Stomach (tissue), 4 donors: ENCODE results near the gene ALPP.

Experiments
- CTCF ChIP-seq, 7 experiments: fragments of 450-650 bp in 4 of 7; fragments of 200-600 bp in 3 of 7; sonication (generic) in 3 of 7; IDR thresholded peaks; one replicate each; pipeline ENCODE4 v1.5.1; 2016 to 2019; ENCODE audit warnings: antibody characterized with exemption in 7 of 7, control low read depth in 2 of 7, mild to moderate bottlenecking in 1 of 7
- POLR2A ChIP-seq, 4 donors: fragments of 450-650 bp; IDR thresholded peaks; one replicate each; pipeline ENCODE4 v1.6.1; 2016; ENCODE audit warnings: antibody characterized with exemption in 4 of 4, control low read depth in 2 of 4, mild to moderate bottlenecking in 1 of 4, moderate library complexity in 1 of 4
- POLR2AphosphoS5 ChIP-seq, 3 donors: sonication (generic); formaldehyde crosslinking; IDR thresholded peaks; one replicate each; pipeline ENCODE4 v1.6.1; 2016; ENCODE audit warnings: antibody characterized with exemption in 3 of 3

GRCh38 chr2:232388324-232388891 is 9.9 kb downstream of the ALPP start:
- TF ChIP-seq CTCF (IDR thresholded peaks at IDR 0.05) = no peak
- no peak for TF ChIP-seq POLR2A (IDR thresholded peaks at IDR 0.05)
- TF ChIP-seq POLR2AphosphoS5 (IDR thresholded peaks at IDR 0.05) = no peak
